ENCODE data around the gene GCHFR. TPM values are rescaled to one million over a fixed set of nuclear protein-coding genes. Genes with fewer than 3 reads are reported as not detected.
A peak's percentile ranks its signal among the peaks of the same experiment; 100 is the strongest.

The GCHFR gene
- polyA plus RNA-seq, 10 donors, result 1.3 to 7.9 (median 4.7) TPM

GRCh38 chr15:40754574-40754882 is 9.3 kb upstream of the GCHFR start:
- DNase-seq, result no peak

GRCh38 chr15:40754883-40755811 is 8.7 kb upstream of the GCHFR start, which contains the start of gene RMDN3:
Gene RMDN3 (minus strand): TSS chr15:40755254. CDS start chr15:40754783, 471 bp downstream.
- peak; percentile 95 to 99 (median 98) for DNase-seq

- no peak for DNase-seq
These were observed 8.1 kb upstream of the GCHFR start for GRCh38 chr15:40755812-40756208.

GRCh38 chr15:40756938-40757337 is 6.9 kb upstream of the GCHFR start:
- DNase-seq, result no peak

- DNase-seq, result no peak
These were observed 3.9 kb upstream of the GCHFR start for GRCh38 chr15:40759961-40760360.

GRCh38 chr15:40762919-40763800 is 708 bp upstream of the GCHFR start:
- peak; percentile 55 to 91 (median 73) for DNase-seq

GRCh38 chr15:40764629-40765103 is 798 bp downstream of the GCHFR start:
- no peak for DNase-seq

GRCh38 chr15:40766194-40766815 is 2.4 kb downstream of the GCHFR start:
- no peak for DNase-seq

GRCh38 chr15:40766906-40767837 is 3.3 kb downstream of the GCHFR start:
- no peak for DNase-seq

- DNase-seq, result no peak
These were observed 4.1 kb downstream of the GCHFR start for GRCh38 chr15:40767838-40768500.

GRCh38 chr15:40768521-40769273 is 4.8 kb downstream of the GCHFR start:
- DNase-seq, result no peak

- DNase-seq, result peak in 1 of 3 donors; percentile 45
These were observed 5.6 kb downstream of the GCHFR start, which contains the start of gene C15orf62 for GRCh38 chr15:40769274-40770146. Gene C15orf62 (plus strand): TSS chr15:40769980. CDS start chr15:40770496, 516 bp downstream.

- DNase-seq, result peak in 1 of 3 donors; percentile 51
These were observed 6.4 kb downstream of the GCHFR start for GRCh38 chr15:40770147-40770721.

GRCh38 chr15:40771242-40771641 is 7.4 kb downstream of the GCHFR start:
- no peak for DNase-seq

- no peak for DNase-seq
These were observed 8.1 kb downstream of the GCHFR start for GRCh38 chr15:40772014-40772413.

- no peak for DNase-seq
These were observed 9.6 kb downstream of the GCHFR start for GRCh38 chr15:40773496-40773895.

- no peak for DNase-seq
These were observed 10.0 kb downstream of the GCHFR start for GRCh38 chr15:40773902-40774301.

- DNase-seq, result no peak
These were observed 11.1 kb downstream of the GCHFR start for GRCh38 chr15:40775007-40775406.
